ENCODE results near the gene ACAA1. TPM values are rescaled to one million over a fixed set of nuclear protein-coding genes. Genes with fewer than 3 reads are reported as not detected.
"Not testable (repeated sequence)": the region's sequence is repeated elsewhere in the genome, so short reads cannot be mapped to it uniquely, and the experiment has no call there.

ACAA1 gene
- total RNA-seq, 1 experiment from 2014 or later, result 14.9 TPM

- Histone ChIP-seq H3K4me1 (no peaks in the 10 kb centered on the region), H3K27ac (no peak overlapping the region), H3K4me3 (no peak overlapping the region), H3K27me3 (no peaks in the 10 kb centered on the region), H3K9me3 (replicated peaks) (no peaks in the 10 kb centered on the region), H3K36me3 (no peaks in the 10 kb centered on the region)
- no peak for DNase-seq
Observed at GRCh38 chr3:38147421-38147820, 10.5 kb upstream of the ACAA1 start.

GRCh38 chr3:38146504-38146903, 9.6 kb upstream of the ACAA1 start:
- Histone ChIP-seq H3K27ac (no peak overlapping the region), H3K9me3 (replicated peaks) (no peaks in the 10 kb centered on the region), H3K4me1 (no peaks in the 10 kb centered on the region), H3K4me3 (no peak overlapping the region), H3K36me3 (no peaks in the 10 kb centered on the region), H3K27me3 (no peaks in the 10 kb centered on the region)
- no peak for DNase-seq

- Histone ChIP-seq H3K27me3 (no peaks in the 10 kb centered on the region), H3K27ac (no peak overlapping the region), H3K9me3 (replicated peaks) (no peaks in the 10 kb centered on the region), H3K4me1 (no peaks in the 10 kb centered on the region), H3K4me3 (no peak overlapping the region), H3K36me3 (no peaks in the 10 kb centered on the region)
- no peak for DNase-seq
Observed at GRCh38 chr3:38143511-38143910, 6.6 kb upstream of the ACAA1 start.

GRCh38 chr3:38142959-38143358, 6.0 kb upstream of the ACAA1 start:
- Histone ChIP-seq H3K27me3 (no peaks in the 10 kb centered on the region), H3K36me3 (no peaks in the 10 kb centered on the region)

GRCh38 chr3:38141952-38142273, 5.0 kb upstream of the ACAA1 start:
- DNase-seq, result no peak

More at GRCh38 chr3:38142959-38143358, 6.0 kb upstream of the ACAA1 start:
- H3K4me1 ChIP-seq, result no peaks in the 10 kb centered on the region
- H3K27ac ChIP-seq, result no peak overlapping the region
- no peak for DNase-seq
- no peaks in the 10 kb centered on the region for H3K9me3 ChIP-seq (replicated peaks)
- H3K4me3 ChIP-seq, result no peak overlapping the region

GRCh38 chr3:38141173-38141951, 4.4 kb upstream of the ACAA1 start:
- Histone ChIP-seq H3K27ac (no peak overlapping the region), H3K4me1 (no peaks in the 10 kb centered on the region), H3K27me3 (no peaks in the 10 kb centered on the region), H3K9me3 (replicated peaks) (no peaks in the 10 kb centered on the region), H3K36me3 (no peaks in the 10 kb centered on the region), H3K4me3 (no peak overlapping the region)
- no peak for DNase-seq

More at GRCh38 chr3:38141952-38142273, 5.0 kb upstream of the ACAA1 start:
- no peaks in the 10 kb centered on the region for H3K27me3 ChIP-seq
- no peak overlapping the region for H3K4me3 ChIP-seq
- no peaks in the 10 kb centered on the region for H3K4me1 ChIP-seq
- no peaks in the 10 kb centered on the region for H3K9me3 ChIP-seq (replicated peaks)
- H3K36me3 ChIP-seq, result no peaks in the 10 kb centered on the region
- H3K27ac ChIP-seq, result no peak overlapping the region

GRCh38 chr3:38140326-38141172, 3.6 kb upstream of the ACAA1 start:
- no peak for DNase-seq
- Histone ChIP-seq H3K4me3 (no peak overlapping the region), H3K27ac (no peak overlapping the region), H3K9me3 (replicated peaks) (no peaks in the 10 kb centered on the region), H3K27me3 (no peaks in the 10 kb centered on the region), H3K4me1 (no peaks in the 10 kb centered on the region), H3K36me3 (no peaks in the 10 kb centered on the region)

GRCh38 chr3:38139652-38140051, 2.7 kb upstream of the ACAA1 start:
- Histone ChIP-seq H3K4me1 (no peaks in the 10 kb centered on the region), H3K36me3 (no peaks in the 10 kb centered on the region), H3K9me3 (replicated peaks) (no peaks in the 10 kb centered on the region), H3K27me3 (no peaks in the 10 kb centered on the region), H3K4me3 (no peak overlapping the region), H3K27ac (no peak overlapping the region)
- DNase-seq, result no peak

- no peak overlapping the region for H3K27ac ChIP-seq
- H3K4me3 ChIP-seq, result peak overlapping the region; percentile 87
- no peaks in the 10 kb centered on the region for H3K9me3 ChIP-seq (replicated peaks)
- no peaks in the 10 kb centered on the region for H3K4me1 ChIP-seq
- no peaks in the 10 kb centered on the region for H3K36me3 ChIP-seq
- DNase-seq, result no peak
- no peaks in the 10 kb centered on the region for H3K27me3 ChIP-seq
Observed at GRCh38 chr3:38139191-38139590, 2.3 kb upstream of the ACAA1 start.

- DNase-seq, result peak; percentile 22
- H3K36me3 ChIP-seq, result no peaks in the 10 kb centered on the region
- H3K4me3 ChIP-seq, result peak within 1 kb of the TSS; percentile 87
Observed at GRCh38 chr3:38138349-38139190, 1.6 kb upstream of the ACAA1 start, which contains the start of gene MYD88. Gene MYD88, plus strand, starts transcription at chr3:38138661. Its CDS starts 40 bp downstream, at chr3:38138701.

GRCh38 chr3:38137615-38138348, 855 bp upstream of the ACAA1 start:
- H3K36me3 ChIP-seq, result no peaks in the 10 kb centered on the region
- no peak for DNase-seq
- no peaks in the 10 kb centered on the region for H3K9me3 ChIP-seq (replicated peaks)
- H3K4me1 ChIP-seq, result no peaks in the 10 kb centered on the region
- H3K27me3 ChIP-seq, result no peaks in the 10 kb centered on the region
- H3K4me3 ChIP-seq, result peak overlapping the region; percentile 87
- H3K27ac ChIP-seq, result peak overlapping the region; percentile 46; the same call in 1 of the 2 replicates

More at GRCh38 chr3:38138349-38139190, 1.6 kb upstream of the ACAA1 start, which contains the start of gene MYD88:
- H3K27ac ChIP-seq, result peak within 1 kb of the TSS; percentile 46; the same call in 1 of the 2 replicates
- no peaks in the 10 kb centered on the region for H3K27me3 ChIP-seq
- H3K4me1 ChIP-seq, result no peaks in the 10 kb centered on the region
- H3K9me3 ChIP-seq (replicated peaks), result no peaks in the 10 kb centered on the region

- Histone ChIP-seq H3K27me3 (no peaks in the 10 kb centered on the region), H3K9me3 (replicated peaks) (no peaks in the 10 kb centered on the region), H3K4me1 (no peaks in the 10 kb centered on the region), H3K36me3 (no peaks in the 10 kb centered on the region), H3K27ac (peak overlapping the region; percentile 18), H3K4me3 (peak overlapping the region; percentile 87)
- DNase-seq, result peak; percentile 49 to 50
Observed at GRCh38 chr3:38136393-38136776, 542 bp downstream of the ACAA1 start.

GRCh38 chr3:38135621-38136277, 1.2 kb downstream of the ACAA1 start:
- not testable (repeated sequence) for H3K9me3 ChIP-seq (replicated peaks); DNase-seq; H3K27me3 ChIP-seq; H3K4me1 ChIP-seq; H3K36me3 ChIP-seq
- peak overlapping the region; percentile 18; the same call in 1 of the 2 replicates for H3K27ac ChIP-seq
- H3K4me3 ChIP-seq, result peak overlapping the region; percentile 87
